ENCODE measurements around the gene SLC30A1.
"Not testable (repeated sequence)": the region's sequence is repeated elsewhere in the genome, so short reads cannot be mapped to it uniquely, and the experiment has no call there.

SLC30A1 gene, protein sequence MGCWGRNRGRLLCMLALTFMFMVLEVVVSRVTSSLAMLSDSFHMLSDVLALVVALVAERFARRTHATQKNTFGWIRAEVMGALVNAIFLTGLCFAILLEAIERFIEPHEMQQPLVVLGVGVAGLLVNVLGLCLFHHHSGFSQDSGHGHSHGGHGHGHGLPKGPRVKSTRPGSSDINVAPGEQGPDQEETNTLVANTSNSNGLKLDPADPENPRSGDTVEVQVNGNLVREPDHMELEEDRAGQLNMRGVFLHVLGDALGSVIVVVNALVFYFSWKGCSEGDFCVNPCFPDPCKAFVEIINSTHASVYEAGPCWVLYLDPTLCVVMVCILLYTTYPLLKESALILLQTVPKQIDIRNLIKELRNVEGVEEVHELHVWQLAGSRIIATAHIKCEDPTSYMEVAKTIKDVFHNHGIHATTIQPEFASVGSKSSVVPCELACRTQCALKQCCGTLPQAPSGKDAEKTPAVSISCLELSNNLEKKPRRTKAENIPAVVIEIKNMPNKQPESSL

DNA sequence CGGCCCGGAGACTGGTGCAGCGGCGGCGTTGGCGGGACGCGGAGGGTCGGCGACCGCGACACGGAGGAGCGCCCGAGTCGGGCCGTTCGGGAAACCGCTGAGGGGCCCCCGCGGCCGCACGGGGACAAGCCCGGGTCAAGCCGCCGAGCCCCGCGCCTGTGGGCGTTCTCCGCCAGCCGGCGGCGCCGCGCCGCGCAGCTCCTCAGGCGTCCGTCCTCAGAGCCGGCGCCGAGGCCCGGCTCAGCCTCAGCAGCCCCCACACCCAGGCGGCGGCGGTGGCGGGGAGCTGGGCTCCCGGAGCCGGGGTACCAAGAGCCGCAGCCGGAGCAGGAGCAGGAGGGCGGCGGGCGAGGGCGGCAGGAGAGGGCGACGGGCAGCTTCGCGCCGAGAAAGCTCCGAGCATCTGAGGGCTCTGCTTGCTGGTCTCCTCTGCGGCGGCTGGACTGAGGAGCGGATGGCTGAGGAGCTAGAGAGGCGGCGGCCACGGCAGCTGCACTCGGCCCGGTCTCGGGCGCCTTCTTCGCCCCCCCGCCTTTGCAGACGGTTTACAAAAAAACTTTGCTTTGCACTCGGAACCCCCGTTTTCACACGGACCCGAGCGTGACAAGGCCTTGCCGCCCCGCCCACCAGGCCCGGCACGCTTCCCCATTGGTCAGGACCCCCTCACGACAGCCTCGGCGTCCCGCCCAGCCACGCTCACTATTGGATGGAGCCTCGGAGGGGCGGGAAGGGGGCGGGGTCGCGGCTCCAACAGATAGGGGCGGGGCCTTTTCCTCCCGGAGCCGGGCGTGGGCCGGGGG, at the start of gene SLC30A1:
Gene SLC30A1 (minus strand): TSS at position 522 of the 800 bp plus-strand sequence. CDS start 549 bp downstream, outside the sequence.
- DNase-seq (ENCODE audit: low read depth) = peak; percentile 98

DNA sequence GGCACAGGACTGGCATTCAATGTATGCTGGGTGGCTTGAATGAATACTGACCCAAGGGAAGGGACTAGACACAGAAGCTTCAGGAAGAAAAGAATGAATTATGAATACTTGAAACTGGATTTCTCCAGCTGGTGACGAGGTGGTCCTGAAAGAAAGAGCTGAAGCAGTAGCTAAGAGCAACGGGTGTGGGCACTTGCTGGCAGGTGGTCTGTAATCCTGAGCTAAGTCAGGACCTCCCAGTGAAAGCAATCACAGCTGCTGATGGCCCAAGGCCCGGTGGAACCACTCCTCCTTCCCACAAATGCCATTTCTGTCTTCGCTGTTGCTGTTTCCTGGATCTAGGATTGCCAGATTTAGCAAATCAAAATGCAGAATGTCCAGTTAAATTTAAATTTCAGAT, 49.5 kb upstream of the SLC30A1 start:
- DNase-seq (ENCODE audit: low read depth) = no peak

GRCh38 chr1:211627259-211627658, 48.3 kb upstream of the SLC30A1 start:
- no peak for DNase-seq (ENCODE audit: low read depth)

DNA sequence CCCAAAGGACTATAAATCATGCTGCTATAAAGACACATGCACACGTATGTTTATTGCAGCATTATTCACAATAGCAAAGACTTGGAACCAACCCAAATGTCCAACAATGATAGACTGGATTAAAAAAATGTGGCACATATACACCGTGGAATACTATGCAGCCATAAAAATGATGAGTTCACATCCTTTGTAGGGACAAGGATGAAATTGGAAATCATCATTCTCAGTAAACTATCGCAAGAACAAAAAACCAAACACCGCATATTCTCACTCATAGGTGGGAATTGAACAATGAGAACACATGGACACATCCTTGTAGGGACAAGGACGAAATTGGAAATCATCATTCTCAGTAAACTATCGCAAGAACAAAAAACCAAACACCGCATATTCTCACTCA, 46.9 kb upstream of the SLC30A1 start:
- not testable (repeated sequence) for DNase-seq (ENCODE audit: low read depth)

DNA sequence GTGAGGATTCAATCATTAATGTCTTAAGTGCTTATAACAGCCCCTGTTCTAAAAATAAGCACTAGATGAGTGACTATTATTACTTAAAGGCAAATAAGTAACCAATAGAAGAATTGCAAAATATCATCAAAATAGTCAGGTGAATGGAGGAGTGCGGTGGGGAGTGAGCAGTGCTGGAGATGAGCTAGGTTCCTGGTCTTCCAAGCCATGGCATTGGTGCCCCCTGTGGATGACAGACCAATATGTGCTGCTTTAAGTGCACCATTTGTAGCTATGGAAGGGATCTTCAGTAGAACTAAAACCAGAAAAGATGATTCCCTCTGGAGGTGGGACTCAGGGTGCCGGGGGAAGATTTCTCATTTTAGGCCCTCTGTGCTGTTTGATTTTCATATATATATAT, 46.1 kb upstream of the SLC30A1 start:
- no peak for DNase-seq (ENCODE audit: low read depth)

GRCh38 chr1:211623515-211623914, 44.6 kb upstream of the SLC30A1 start:
- DNase-seq (ENCODE audit: low read depth) = no peak

- DNase-seq (ENCODE audit: low read depth) = no peak
Observed at GRCh38 chr1:211621447-211622198, 42.7 kb upstream of the SLC30A1 start.

DNA sequence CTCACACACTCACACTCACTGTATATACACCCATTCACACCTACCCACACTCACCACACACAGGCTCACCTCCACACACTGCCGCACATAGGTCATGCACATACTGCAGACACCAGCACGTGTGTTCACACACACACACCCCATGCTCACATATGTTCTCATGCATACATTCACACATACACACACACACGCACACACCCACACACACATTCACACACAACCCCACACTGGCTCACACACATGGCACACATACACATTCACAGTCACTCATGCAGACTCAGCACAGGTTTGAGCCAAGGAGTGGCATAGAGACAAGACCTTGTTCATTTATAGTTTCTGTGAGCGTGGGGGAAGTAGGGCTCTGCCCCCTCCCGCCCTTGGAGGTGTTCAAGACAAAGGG, 41.1 kb upstream of the SLC30A1 start:
- no peak for DNase-seq (ENCODE audit: low read depth)

DNA sequence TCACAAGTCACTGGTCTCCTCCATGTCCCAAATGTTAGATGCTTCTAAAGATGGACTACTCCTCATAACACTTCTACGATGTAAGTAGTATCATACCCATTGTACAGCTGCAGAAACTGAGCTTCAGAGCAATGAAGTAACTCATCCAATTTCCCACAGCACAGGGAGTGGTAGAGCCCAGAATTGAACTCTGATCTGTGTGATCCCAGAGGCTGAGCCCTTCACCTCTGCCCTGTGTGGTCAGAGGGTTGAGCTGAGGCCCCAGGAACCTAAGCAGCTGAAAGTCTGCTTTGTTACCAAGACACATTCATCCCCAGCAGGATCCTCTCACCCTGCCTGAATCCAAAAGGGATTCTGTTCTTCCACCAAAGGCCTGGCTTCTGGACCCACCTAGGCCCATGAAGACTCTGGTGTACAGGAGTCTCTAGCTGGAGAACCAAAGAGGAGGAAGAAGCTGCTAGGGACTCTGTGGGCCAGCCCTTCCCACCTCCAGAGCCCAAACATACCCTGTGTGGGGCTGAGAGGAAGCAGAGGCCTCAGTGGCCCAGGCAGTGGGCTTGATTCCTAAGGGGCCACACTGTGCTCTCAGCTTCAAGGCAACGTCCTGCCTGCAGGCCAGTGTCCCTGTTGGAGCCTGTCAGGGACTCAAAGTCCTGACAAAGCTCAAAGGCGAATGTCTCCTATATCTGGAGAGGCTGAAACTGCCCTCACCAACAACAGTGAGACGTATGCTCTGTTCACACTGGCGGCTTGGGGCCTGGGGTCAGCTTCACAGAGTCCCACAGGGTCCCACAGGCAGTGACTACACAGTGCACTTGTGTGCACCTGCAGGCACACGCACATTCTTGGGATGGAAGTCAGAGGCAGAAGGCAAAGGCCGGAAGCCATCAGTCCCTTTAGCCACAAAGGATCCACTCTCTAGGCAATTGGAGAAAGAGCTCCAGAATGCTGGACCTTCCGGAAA, 40.4 kb upstream of the SLC30A1 start:
- no peak for DNase-seq (ENCODE audit: low read depth)

DNA sequence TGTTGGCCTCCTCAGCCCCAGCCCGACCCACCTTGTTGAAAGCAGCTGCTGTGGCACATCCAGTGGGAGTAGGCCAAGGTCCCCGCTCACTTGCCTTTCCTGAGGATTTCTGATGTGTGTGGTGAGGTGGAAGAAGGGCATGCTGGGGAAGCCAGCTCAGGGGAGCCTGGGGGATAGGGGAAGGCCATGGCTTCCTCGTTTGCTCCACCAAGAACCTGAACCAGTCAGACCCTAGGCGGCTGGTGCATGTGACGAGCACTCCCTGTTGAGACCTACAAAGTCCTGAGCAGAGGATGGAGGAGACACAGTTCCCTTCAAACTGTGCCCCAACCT, 38.0 kb upstream of the SLC30A1 start:
- no peak for DNase-seq (ENCODE audit: low read depth)

DNA sequence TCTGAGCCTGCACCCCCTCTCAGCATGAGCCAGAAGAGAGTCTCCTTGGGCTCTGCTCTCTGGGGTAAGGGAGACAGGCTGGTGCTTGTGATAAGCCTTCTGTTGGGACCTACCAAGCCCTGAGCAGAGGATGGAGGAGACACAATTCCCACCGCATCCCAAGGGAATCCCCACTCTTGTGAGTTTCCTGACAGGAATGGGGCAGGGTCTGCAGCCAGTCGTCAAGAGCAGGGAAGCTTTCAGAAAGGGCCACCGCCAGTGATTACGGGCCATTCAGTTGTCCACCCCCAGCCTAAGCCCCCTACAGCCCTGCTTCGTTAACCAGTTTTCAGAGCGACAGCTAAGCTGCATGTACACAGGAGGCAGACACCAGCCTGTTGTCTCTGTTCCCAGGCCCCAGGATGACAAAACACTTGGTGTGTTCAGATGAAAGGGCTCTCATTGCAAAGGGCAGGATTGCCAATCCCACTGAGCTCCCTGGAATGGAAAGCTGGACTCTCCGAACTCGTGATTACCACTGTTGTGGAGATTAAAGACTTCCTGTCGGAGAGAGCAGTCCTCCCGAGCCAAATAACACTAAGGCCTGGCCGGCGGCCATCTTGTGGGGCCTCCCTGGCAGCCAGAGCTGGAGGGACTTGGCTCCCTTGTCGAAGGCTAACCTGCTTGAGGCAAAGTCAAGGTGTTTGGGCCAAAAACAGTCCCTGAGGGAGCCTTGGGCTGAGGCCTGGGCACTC, 37.4 kb upstream of the SLC30A1 start:
- DNase-seq (ENCODE audit: low read depth) = no peak

DNA sequence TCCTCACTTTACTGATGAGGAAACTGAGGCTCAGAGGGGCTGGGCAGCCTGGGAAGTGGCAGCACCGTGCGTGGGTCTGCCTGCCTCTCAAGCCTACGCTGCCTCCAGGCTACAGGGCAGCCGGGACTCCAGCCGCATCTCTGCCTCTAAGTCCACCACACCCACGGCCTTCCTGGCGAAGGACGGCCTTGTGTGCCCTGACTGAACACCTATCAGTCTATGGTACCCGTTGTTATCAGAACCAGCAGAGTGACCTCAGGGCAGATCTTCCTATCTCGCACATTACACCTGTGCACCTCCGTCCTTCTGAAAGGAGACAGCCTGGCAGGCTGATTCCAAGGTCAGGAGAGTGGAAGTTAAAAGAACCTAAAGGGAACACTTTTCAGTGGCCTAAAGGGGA, 35.7 kb upstream of the SLC30A1 start:
- no peak for DNase-seq (ENCODE audit: low read depth)

DNA sequence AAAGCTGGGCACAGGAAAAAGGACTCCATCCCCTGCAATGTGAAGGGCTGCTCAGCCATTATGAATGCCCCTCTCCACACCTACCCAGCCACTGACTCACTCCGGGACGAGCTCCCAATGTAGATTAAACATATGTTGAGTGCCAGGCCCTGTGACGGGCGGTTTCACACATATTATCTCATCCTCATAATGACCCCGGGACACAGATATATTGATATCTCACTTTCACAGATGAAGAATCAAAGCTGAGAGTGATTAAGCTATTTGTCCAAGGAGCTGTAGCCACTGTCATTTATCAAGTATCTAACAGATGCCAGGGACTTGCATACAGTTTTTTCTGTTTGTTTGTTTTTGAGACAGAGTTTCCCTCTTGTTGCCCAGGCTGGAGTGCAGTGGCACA, 35.0 kb upstream of the SLC30A1 start:
- no peak for DNase-seq (ENCODE audit: low read depth)

DNA sequence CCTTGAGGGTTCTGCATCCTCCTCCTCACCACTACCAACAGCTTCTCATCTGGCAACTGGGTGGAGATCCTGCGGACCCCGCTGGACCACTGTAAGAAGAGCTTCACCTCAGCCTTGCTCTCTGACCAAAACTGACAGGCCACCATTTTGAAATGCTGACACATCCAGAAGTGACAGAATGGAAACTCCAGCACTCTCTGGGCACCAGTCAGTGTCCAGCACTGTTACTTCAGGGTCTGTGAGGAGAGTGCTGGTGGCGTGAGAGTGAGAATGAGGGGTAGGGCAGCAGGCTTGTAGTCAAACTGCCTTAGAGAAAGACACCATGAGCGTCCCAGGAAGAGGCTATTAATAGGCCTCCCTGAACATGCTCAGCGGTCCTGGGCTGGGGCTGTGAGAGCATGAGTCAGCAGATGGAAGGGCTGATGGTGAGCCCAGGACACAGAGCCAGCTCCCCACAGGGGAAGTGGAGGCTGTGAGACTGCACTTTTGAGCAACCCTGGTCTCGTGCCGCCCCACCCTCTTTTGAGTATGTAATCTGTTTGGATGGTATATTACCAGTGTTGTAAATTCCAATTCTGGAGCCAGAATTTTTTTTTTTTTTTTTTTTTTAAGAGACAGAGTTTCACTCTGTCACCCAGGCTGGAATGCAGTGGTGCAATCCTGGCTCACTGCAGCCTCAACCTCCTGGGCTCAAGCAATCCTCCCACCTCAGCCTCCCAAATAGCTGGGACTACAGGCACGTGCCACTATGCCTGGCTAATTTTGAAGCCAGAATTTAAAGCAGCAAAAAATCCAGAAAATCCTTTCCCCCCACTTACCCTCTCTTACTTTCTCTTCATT, 34.4 kb upstream of the SLC30A1 start:
- DNase-seq (ENCODE audit: low read depth) = no peak

GRCh38 chr1:211612786-211613107, 33.8 kb upstream of the SLC30A1 start:
- no peak for DNase-seq (ENCODE audit: low read depth)

DNA sequence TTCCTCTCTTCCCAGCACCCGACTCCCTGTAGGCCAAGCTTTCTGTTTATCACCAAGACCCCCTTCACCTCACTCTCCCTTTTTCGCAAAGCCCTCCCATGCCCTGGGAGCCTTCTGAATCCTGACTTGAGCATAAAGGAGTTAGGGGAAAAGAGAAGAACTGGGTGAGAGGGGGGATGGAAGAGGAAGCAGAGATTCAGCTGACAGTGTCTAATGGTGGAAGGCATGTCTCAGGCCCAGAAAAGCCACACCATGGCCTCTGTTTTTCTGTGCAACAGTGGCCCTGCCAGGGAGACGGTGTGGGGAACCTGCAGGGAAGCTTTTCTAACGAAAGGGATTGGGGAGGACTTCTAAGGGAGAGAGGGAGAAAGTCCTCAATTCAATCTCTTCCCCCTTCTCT, 32.9 kb upstream of the SLC30A1 start:
- no peak for DNase-seq (ENCODE audit: low read depth)

GRCh38 chr1:211610779-211611556, 32.0 kb upstream of the SLC30A1 start:
- no peak for DNase-seq (ENCODE audit: low read depth)

GRCh38 chr1:211609120-211610024, 30.4 kb upstream of the SLC30A1 start:
- no peak for DNase-seq (ENCODE audit: low read depth)

Measured in stimulated activated CD8-positive, alpha-beta memory T cell treated with anti-CD3 and anti-CD28 coated beads, Interleukin-15, amount 100 ng/mL, for 24 hours (primary cell).